GM12892 (cell line): ENCODE data around the gene PARS2.

Experiments
- DNase-seq: peaks from one replicate; pipeline ENCODE4 v3.0.0; 2011; ENCODE audit not compliant: insufficient read length
- FAIRE-seq: peaks from 2 replicates; lab custom pipeline; 2011; peaks lifted over from hg19 to GRCh38; lab: Jason Lieb, UNC
- POLR2A ChIP-seq: IDR thresholded peaks from 2 replicates; pipeline ENCODE4 v1.6.1; 2011; ENCODE audit warnings: low read depth, low read length, control low read depth
- POLR2AphosphoS5 ChIP-seq: IDR thresholded peaks from 2 replicates; pipeline ENCODE4 v1.6.1; 2011; ENCODE audit warnings: low read depth, low read length, control low read depth
- TAF1 ChIP-seq: IDR thresholded peaks from 2 replicates; pipeline ENCODE4 v1.6.1; 2011; ENCODE audit warnings: low read depth, mild to moderate bottlenecking, control low read depth, low read length, borderline replicate concordance

Gene PARS2

DNA sequence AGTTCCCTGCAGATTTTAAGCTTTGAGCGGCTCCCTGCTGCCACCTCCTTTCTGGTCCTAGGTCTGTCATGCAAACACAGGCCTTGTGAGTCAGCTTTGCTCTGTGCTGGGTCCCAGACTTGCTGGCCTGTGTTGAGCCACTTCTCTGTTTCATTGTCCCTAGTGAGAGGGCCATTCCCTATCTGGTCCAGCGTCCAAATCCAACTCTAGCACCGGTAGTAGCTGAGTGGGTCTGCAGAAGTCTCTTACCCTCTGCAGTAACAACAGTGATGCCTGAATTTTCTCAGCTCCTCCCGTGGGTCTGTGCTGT, 31.0 kb upstream of the PARS2 start:
- no peak for FAIRE-seq
- no peak for DNase-seq
- no peak for TF ChIP-seq TAF1
- no peak for TF ChIP-seq POLR2AphosphoS5
- TF ChIP-seq POLR2A, result no peak

- no peak for TF ChIP-seq POLR2AphosphoS5
- no peak for TF ChIP-seq POLR2A
- TF ChIP-seq TAF1, result no peak
- DNase-seq, result no peak
- no peak for FAIRE-seq
Measured at GRCh38 chr1:54794451-54795355, 30.4 kb upstream of the PARS2 start.

- FAIRE-seq (no peak), DNase-seq (no peak)
- TF ChIP-seq POLR2AphosphoS5, result no peak
- TF ChIP-seq POLR2A, result no peak
- TF ChIP-seq TAF1, result no peak
Measured at GRCh38 chr1:54792686-54793282, 28.5 kb upstream of the PARS2 start.

- FAIRE-seq, result no peak
- DNase-seq, result no peak
- no peak for TF ChIP-seq TAF1
- no peak for TF ChIP-seq POLR2A
- no peak for TF ChIP-seq POLR2AphosphoS5
Measured at GRCh38 chr1:54791880-54792522, 27.7 kb upstream of the PARS2 start.

DNA sequence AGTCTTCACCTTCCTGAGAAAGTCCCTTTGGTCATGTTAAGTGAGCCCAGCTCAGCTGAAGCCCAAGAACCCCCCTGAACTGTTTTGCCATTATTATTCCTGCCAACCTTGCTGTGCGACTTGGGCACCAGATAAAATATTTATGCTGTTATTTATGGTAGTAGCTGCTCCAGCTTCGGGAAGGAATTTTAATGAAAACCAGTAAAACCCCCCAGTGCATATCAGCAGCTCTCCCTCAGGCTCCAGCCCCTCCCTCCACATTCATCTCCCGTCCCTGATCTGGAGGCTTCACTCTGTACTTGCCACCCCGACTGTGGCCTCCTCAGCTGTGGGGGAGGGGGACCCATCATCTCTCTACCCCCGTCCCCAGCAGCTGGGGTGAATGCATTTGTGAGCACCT, 24.1 kb upstream of the PARS2 start:
- FAIRE-seq (no peak), DNase-seq (no peak)
- no peak for TF ChIP-seq POLR2AphosphoS5
- TF ChIP-seq POLR2A, result no peak
- no peak for TF ChIP-seq TAF1

DNA sequence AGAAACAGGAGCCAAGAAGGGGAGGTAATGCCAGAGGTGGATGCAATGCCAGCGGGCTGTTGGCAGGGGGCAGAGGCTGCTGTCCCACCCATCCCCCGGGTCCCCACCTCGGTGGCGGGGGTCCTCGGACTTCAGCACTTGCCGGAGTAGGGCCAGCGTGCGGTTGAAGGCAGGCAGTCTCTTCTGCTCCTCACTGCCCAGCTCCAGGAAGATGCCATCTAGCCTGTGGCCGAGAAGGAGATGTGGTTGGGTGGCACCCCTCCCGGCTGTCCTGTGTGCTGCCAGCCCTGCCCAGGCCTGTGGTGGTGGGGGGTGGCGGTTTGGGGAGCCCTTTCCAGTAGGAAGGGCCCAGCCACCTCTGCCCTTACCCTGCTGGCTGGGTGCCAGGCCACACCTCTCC, 23.3 kb upstream of the PARS2 start:
- FAIRE-seq (no peak), DNase-seq (no peak)
- no peak for TF ChIP-seq POLR2AphosphoS5
- TF ChIP-seq POLR2A, result no peak
- TF ChIP-seq TAF1, result no peak

- FAIRE-seq (no peak), DNase-seq (no peak)
- no peak for TF ChIP-seq POLR2AphosphoS5
- no peak for TF ChIP-seq POLR2A
- no peak for TF ChIP-seq TAF1
Measured at GRCh38 chr1:54786778-54787177, 22.5 kb upstream of the PARS2 start.

DNA sequence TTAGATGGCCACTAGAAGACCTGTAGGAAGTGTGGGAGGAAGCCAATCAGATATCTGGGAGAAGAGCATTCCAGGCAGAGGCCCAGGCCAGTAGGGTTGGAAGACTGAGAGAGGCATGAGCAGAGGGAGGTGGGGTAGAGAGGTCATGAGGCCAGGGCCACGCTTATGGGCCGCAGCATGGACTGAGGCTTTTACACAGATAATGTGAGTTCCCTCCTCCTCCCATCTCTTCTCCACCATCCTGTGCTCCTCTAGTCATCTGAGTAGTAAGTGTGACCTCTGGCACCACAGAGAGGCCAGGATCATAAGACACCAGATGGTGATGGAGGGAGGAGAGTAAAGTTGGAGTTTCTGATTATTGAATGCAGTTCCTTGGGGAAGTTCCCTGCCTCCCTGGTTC, 19.7 kb upstream of the PARS2 start:
- no peak for DNase-seq
- TF ChIP-seq TAF1, result no peak
- TF ChIP-seq POLR2A, result no peak
- TF ChIP-seq POLR2AphosphoS5, result no peak
- FAIRE-seq, result no peak

DNA sequence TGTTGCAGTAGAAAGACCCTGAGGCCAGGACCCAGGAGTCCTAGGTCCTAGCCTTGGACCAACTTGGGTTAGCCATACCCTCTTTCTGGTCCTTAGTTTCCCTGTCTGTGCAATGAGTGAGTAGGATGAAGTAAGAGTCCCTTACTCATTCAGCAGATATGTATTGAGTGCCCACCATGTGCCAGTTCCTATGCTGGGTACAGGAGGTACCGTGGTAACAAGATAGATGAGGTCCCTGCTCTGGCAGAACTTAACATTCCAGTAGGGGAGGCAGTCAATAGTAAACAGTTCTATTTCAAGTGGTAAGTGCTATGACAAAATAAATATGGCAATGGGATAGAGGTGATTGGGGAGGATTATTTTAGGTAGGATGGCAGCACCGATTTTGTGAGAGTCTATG, 18.3 kb upstream of the PARS2 start:
- TF ChIP-seq POLR2AphosphoS5, result no peak
- no peak for TF ChIP-seq TAF1
- no peak for TF ChIP-seq POLR2A
- DNase-seq (no peak), FAIRE-seq (no peak)

DNA sequence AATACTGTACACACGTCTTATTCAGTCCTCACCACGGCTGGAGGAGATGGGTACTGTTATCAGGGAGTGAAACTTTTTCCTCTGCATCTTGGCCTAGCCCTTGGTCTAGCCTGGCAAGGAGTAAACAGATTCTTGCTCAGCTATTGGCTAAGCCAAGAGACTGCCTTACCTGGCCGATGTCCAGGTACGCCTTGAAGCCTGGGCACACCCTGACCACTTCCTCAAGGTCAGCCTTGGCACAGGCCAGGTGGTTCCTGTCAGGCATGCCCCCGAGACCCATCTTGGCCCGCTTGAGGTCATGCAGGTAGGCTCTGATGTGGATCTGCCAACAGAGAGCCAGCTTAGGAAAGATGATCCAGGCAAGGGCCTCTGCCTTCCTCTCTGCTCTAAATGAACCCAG, 17.8 kb upstream of the PARS2 start:
- FAIRE-seq, result no peak
- DNase-seq, result no peak
- TF ChIP-seq POLR2AphosphoS5 (no peak), POLR2A (no peak), TAF1 (no peak)

DNA sequence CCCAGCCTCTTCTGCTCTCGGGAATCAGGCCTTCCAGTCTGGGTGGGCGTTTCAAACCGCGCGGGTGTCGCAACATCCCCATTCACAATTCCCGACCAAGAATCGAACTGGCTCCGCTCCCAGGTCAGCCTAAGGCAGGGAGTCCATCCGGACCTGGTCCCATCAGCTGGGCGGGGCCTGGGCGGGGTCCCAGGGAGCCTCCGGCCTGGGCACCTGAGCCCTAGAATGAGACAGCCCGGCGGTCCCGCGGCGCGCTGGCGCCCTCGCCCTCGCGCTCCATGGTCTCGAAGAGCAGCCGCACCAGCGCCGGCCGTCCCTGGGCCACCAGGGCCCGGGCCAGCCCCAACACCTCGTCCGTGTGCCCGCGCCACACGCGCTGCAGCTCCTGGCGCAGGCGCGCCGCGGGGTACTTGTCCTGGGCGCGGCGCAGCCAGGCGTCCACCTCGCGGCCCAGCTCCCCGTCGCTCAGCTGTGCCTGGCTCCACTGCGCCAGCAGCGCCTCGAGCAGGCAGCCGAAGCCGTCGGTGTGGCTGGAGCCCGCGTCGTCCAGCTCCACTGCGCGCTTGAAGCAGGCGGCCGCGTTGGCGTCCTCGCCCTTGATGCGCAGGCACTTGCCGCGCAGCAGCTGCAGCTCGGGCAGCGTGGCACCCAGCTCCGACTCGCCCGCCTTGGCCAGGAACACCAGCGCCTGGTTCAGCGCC, 16.9 kb upstream of the PARS2 start:
- DNase-seq, result no peak
- no peak for FAIRE-seq
- TF ChIP-seq POLR2A (no peak), POLR2AphosphoS5 (no peak), TAF1 (no peak)
